ENCODE measurements around the gene NAT16.

- TF ChIP-seq CTCF (IDR thresholded peaks at IDR 0.05) (no peak), JUND (IDR thresholded peaks at IDR 0.05) (no peak), EP300 (IDR thresholded peaks at IDR 0.05; ENCODE audit: borderline replicate concordance in 1 of 2, low read depth in 1 of 2, low read length in 1 of 2) (no peak), RAD21 (IDR thresholded peaks at IDR 0.05; ENCODE audit: low read length) (no peak), POLR2AphosphoS5 (IDR thresholded peaks at IDR 0.05; ENCODE audit: low read depth, low read length) (no peak)
These were observed 36.1 kb upstream of the NAT16 start for GRCh38 chr7:101216001-101216859.

Measured in SK-N-SH (cell line).